GM12873 (cell line): Measurements from ENCODE around the gene EPB41L1.
A peak's percentile ranks its signal among the peaks of the same experiment; 100 is the strongest.

ENCODE experiments used
- TF ChIP-seq, protein P1 (sequence below): IDR thresholded peaks from 2 replicates; pipeline ENCODE4 v1.5.1; 2012; ENCODE audit warnings: low read depth, mild to moderate bottlenecking, moderate library complexity, low read length, control low read depth; ENCODE audit not compliant: insufficient read depth; ENCODE audit errors: missing control alignments

EPB41L1 gene

DNA sequence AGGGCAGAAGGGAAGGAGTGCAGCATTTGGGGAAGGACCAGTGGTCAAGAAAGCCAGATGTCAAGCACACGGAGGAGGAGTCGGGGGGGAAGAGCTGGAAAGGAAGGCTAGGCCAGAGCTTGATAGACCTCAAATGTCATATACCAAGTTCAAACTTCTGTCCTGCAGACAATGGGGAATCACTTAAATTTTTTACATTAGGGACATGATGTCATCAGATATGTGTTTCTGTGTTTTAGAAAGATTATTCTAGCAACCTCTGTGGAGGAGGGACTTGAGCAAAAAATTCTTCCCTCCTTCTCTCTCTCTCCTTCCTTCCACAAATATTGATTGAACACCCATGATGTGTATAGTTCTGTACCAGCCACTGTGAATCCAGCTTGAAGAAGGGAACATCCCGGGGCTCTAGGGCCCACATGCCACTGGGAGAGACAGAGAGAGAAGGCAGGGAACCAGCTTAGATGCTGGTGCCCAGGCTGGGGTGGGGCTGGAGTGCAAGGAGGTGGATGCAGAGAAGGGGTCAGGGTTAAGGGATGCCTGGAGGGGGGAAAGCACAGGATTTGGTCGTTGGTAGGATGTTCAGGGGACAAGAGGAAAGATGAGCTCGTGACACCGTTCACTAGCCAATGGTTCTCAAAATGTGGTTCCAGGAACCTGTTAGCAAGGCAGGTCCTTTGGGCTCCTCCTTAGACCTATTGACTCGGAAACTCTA lies 61.9 kb downstream of the EPB41L1 start:
- TF ChIP-seq, protein P1, sequence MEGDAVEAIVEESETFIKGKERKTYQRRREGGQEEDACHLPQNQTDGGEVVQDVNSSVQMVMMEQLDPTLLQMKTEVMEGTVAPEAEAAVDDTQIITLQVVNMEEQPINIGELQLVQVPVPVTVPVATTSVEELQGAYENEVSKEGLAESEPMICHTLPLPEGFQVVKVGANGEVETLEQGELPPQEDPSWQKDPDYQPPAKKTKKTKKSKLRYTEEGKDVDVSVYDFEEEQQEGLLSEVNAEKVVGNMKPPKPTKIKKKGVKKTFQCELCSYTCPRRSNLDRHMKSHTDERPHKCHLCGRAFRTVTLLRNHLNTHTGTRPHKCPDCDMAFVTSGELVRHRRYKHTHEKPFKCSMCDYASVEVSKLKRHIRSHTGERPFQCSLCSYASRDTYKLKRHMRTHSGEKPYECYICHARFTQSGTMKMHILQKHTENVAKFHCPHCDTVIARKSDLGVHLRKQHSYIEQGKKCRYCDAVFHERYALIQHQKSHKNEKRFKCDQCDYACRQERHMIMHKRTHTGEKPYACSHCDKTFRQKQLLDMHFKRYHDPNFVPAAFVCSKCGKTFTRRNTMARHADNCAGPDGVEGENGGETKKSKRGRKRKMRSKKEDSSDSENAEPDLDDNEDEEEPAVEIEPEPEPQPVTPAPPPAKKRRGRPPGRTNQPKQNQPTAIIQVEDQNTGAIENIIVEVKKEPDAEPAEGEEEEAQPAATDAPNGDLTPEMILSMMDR, result no peak

DNA sequence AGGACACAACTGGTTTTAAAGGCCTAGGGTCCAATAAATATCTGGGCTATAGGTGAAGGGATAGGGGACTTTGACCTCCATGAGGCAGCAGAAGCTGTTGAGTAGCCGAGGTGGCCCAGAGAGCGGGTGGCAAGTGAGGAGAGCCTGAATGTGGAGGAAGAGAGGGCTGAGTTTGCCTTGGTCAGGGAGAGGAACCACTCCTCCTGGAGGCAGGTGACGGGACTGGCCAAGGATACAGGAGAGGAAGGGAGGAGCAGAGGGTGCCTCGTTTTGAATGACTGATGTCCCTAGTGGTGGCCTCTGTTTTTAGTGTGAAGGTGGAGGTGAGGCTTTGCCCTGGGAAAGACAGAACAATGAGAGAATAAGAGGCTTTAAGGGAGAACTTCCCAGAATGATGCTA lies 62.7 kb downstream of the EPB41L1 start:
- TF ChIP-seq, protein P1, result peak; percentile 30

DNA sequence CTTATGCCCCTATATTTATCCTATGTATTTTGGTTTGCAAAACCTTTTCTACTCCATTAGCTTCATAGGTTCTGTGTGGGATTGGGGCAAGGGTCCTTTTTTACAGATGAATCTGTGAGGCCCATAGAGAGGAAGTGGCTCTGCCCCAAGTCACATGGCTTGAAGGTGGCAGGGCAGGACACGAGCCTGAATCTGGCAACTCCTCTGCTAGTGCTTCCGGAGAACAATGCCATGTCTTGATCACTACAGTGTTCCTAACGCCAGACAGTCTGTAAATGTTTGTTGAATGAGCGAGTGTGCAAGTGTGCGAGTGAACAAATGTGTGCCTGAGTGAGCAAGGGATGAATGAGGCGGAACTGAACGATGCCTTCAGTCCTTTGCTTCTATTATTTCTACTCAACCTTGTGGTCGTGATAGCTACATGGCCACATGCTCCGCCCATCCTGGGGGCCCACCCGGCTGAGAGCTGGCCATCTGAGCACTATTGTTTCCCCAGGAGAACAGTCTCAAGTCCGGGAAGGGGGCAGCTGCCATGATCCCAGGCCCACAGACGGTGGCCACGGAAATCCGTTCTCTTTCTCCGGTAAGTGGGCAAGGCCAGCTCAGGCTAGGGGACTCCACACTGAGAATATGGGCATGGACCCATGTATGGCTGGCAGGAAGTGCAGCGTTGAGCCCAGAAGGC lies 64.0 kb downstream of the EPB41L1 start:
- TF ChIP-seq, protein P1, result no peak

DNA sequence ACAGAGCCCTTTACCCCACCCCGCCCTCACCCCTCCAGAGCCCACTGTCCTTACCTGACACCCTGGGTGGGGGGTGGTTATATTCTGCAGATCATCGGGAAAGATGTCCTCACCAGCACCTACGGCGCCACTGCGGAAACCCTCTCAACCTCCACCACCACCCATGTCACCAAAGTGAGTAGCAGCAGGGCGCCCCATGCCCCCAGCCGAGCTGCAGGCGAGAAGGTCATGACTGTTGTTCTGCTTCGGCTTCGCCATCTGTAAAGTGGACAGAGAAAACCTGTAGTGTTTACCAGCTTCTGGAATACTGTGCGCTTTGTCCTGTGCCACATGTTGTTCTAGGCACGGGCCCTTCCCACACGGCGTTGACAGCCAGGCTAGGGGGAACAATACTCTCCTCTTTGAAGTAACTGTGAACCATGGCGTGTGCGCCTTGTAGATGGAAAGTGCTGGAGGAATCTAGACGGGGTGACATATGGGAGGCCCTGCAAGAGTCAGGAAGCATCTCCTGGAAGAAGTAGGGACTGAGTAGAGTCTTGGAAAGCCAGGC lies 65.2 kb downstream of the EPB41L1 start:
- TF ChIP-seq, protein P1, result no peak

DNA sequence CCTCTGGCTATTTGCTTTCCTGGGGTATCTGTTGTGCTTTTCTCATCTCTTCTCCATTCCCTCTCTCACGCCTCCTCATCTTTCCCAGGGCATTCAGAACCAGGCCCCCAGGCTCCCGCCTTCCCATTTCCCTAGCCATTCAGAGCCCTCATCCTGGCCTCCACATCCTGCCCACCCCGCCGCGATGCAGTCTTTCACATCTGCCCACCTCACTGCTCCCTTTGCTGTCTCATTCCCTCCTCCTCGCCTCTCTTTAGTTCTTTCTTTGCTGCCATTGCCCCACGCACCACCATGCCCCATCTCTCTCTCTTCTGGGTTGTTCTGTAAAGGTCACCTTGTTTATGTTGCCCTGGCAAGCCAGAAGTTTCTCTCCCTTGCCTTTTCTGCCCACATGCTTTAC lies 71.1 kb downstream of the EPB41L1 start:
- TF ChIP-seq, protein P1, result no peak

DNA sequence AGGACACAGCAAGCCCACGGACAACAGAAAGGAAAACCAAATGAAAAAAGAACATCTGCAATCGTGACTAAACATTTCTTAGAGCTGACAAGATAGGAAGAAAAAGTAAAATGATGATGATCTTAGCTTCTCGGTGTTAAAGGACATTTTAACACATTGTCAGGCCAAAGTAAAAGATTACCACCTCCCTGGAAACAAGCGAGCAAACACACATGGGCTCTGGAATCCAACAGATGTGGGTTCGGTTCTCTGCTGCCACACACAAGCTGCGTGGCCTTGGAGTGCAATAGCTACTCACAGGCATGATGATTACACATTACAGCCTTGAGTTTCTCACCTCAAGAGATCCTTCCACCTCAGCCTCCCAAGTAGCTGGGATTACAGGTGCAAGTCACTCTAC lies 74.2 kb downstream of the EPB41L1 start:
- TF ChIP-seq, protein P1, result no peak

DNA sequence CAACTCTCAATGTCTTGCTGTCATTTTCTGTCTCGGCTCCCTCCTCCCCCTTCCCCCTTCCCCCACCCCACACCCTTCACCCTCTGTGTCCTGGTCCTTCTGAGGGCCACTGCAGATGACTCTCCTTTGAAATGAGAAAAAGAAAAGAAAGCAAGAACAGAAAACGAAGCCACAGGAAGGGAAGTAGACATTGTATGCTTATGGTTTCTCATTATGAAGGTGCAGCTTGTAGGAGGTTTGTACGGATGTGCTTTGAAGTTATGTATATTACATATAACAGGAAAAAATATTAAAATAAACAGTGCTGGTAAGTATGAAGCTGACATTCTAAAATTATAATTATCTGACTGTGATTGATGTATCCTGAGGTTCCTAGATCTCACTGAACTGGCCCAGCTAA lies 75.5 kb downstream of the EPB41L1 start:
- TF ChIP-seq, protein P1, result no peak
